Measurements from ENCODE around the gene HIPK2.

The HIPK2 gene

GRCh38 chr7:139523968-139524815 lies 253.6 kb downstream of the HIPK2 start:
- DNase-seq (ENCODE audit: extremely low read depth in 1 of 2, low read depth in 1 of 2): no peak

- DNase-seq (ENCODE audit: extremely low read depth in 1 of 2, low read depth in 1 of 2): no peak
Measured at GRCh38 chr7:139523199-139523941, 254.4 kb downstream of the HIPK2 start, which contains the start of gene CLEC2L. TSS of gene CLEC2L (plus strand) at chr7:139523685. CDS start at chr7:139523928, 243 bp downstream.

- no peak for DNase-seq (ENCODE audit: extremely low read depth in 1 of 2, low read depth in 1 of 2)
Measured at GRCh38 chr7:139522830-139523198, 255.0 kb downstream of the HIPK2 start.

GRCh38 chr7:139521439-139521838 lies 256.4 kb downstream of the HIPK2 start:
- DNase-seq (ENCODE audit: extremely low read depth in 1 of 2, low read depth in 1 of 2): no peak

GRCh38 chr7:139515266-139515665 lies 262.5 kb downstream of the HIPK2 start:
- no peak for DNase-seq (ENCODE audit: extremely low read depth in 1 of 2, low read depth in 1 of 2)
